IMR-90 (cell line): ENCODE data around the gene BICD1. TPM values are rescaled to one million over a fixed set of nuclear protein-coding genes. Genes with fewer than 3 reads are reported as not detected.

Experiments used
- ATAC-seq: fragments of 200-7000 bp; cut with Tn5 transposase; 2 replicates; pipeline ENCODE4 v1.9.1; 2020; ENCODE audit warnings: low read depth, mild to moderate bottlenecking, moderate library complexity
- BruUV-seq: library from RNA; stranded (reverse); fragments of 400-500 nt; replicated peaks from 2 replicates; lab custom pipeline; 2021; lab: Mats Ljungman, UMichigan
- CTCF ChIA-PET: fragments of 300-600 bp; formaldehyde crosslinking; extraction: SDS; loops from one replicate; lab custom pipeline; 2021; ENCODE audit warnings: antibody characterized with exemption; lab: Yijun Ruan, JAX
- POLR2A ChIA-PET: fragments of 300-600 bp; sonication (Branson Sonifier 250); formaldehyde crosslinking; loops from one replicate; lab custom pipeline; 2022; ENCODE audit warnings: antibody characterized with exemption; ENCODE audit not compliant: unreplicated experiment; lab: Charles Lee
- DNase-seq: peaks from one replicate; pipeline ENCODE4 v3.0.0; 2013
- H2AFZ ChIP-seq: replicated peaks from 2 replicates; pipeline ENCODE3; 2013; ENCODE audit warnings: low read length, mild to moderate bottlenecking; ENCODE audit not compliant: poor library complexity
- H2AK5ac ChIP-seq: 2 replicates; pipeline ENCODE4 v1.6.1; 2013; ENCODE audit warnings: low read depth, low read length, inconsistent platforms
- H2AK9ac ChIP-seq: replicated peaks from 2 replicates; pipeline ENCODE3; 2013; ENCODE audit warnings: mild to moderate bottlenecking, low read depth, low read length, moderate library complexity; ENCODE audit not compliant: poor library complexity
- H2BK120ac ChIP-seq: 2 replicates; pipeline ENCODE4 v1.6.1; 2013; ENCODE audit warnings: low read depth, low read length, inconsistent platforms
- H2BK15ac ChIP-seq: 3 replicates; pipeline ENCODE4 v1.6.1; 2013; ENCODE audit warnings: low read depth, low read length, inconsistent platforms
- H2BK20ac ChIP-seq: 2 replicates; pipeline ENCODE4 v1.6.1; 2013; ENCODE audit warnings: low read depth, mild to moderate bottlenecking, inconsistent platforms, low read length, moderate library complexity
- H2BK5ac ChIP-seq: 2 replicates; pipeline ENCODE4 v1.6.1; 2013; ENCODE audit warnings: mild to moderate bottlenecking, low read depth, low read length, inconsistent platforms; ENCODE audit not compliant: poor library complexity, severe bottlenecking
- H3K14ac ChIP-seq: replicated peaks from 2 replicates; pipeline ENCODE4 v1.6.1; 2013; ENCODE audit warnings: low read depth, low read length, inconsistent platforms
- H3K18ac ChIP-seq: 2 replicates; pipeline ENCODE4 v1.6.1; 2013; ENCODE audit warnings: low read depth, low read length, control low read depth
- H3K23ac ChIP-seq: 2 replicates; pipeline ENCODE4 v1.6.1; 2013; ENCODE audit warnings: low read depth, low read length, inconsistent platforms
- H3K27ac ChIP-seq: 2 replicates; pipeline ENCODE4 v1.5.1; 2013; ENCODE audit warnings: mild to moderate bottlenecking, control low read depth, low read length; ENCODE audit not compliant: insufficient read depth
- H3K27me3 ChIP-seq: 2 replicates; pipeline ENCODE4 v1.6.1; 2013; ENCODE audit warnings: low read length; ENCODE audit not compliant: control insufficient read depth, insufficient read depth
- H3K36me3 ChIP-seq: 2 replicates; pipeline ENCODE4 v1.6.1; 2013; ENCODE audit warnings: low read length, mixed read lengths; ENCODE audit not compliant: control insufficient read depth, insufficient read depth
- H3K4ac ChIP-seq: 2 replicates; pipeline ENCODE4 v1.6.1; 2013; ENCODE audit warnings: low read depth, low read length, inconsistent platforms
- H3K4me1 ChIP-seq: 2 replicates; pipeline ENCODE4 v1.6.1; 2013; ENCODE audit warnings: low read length, mixed read lengths; ENCODE audit not compliant: control insufficient read depth, insufficient read depth
- H3K4me2 ChIP-seq: 2 replicates; pipeline ENCODE4 v1.6.1; 2013; ENCODE audit warnings: low read depth, mild to moderate bottlenecking, control low read depth, low read length, moderate library complexity
- H3K4me3 ChIP-seq: 2 replicates; pipeline ENCODE4 v1.5.1; 2013; ENCODE audit warnings: low read depth, mild to moderate bottlenecking, control low read depth, low read length, moderate library complexity; ENCODE audit not compliant: insufficient read depth
- H3K56ac ChIP-seq: 2 replicates; pipeline ENCODE4 v1.6.1; 2013; ENCODE audit warnings: low read length, inconsistent platforms; ENCODE audit not compliant: insufficient read depth; ENCODE audit errors: extremely low read depth
- H3K79me1 ChIP-seq, 2 experiments: 2 replicates each; pipeline ENCODE4 v1.6.1; 2013; ENCODE audit warnings: low read length in 2 of 2, inconsistent platforms in 1 of 2, low read depth in 1 of 2
- H3K9ac ChIP-seq: 2 replicates; pipeline ENCODE4 v1.6.1; 2013; ENCODE audit warnings: low read depth, low read length, control low read depth
- H3K9me1 ChIP-seq: 2 replicates; pipeline ENCODE4 v1.6.1; 2013; ENCODE audit warnings: low read length, inconsistent platforms; ENCODE audit not compliant: insufficient read depth
- H3K9me3 ChIP-seq: 2 replicates; pipeline ENCODE4 v1.6.1; 2013; ENCODE audit warnings: low read length; ENCODE audit not compliant: control insufficient read depth, insufficient read depth
- H4K20me1 ChIP-seq: 2 replicates; pipeline ENCODE4 v1.6.1; 2013; ENCODE audit warnings: low read length, inconsistent platforms; ENCODE audit not compliant: insufficient read depth
- H4K5ac ChIP-seq: 2 replicates; pipeline ENCODE4 v1.6.1; 2013; ENCODE audit warnings: mild to moderate bottlenecking, low read depth, low read length, control low read depth
- H4K8ac ChIP-seq, 2 experiments: 2 replicates each; pipeline ENCODE4 v1.6.1; 2013; ENCODE audit warnings: low read depth in 2 of 2, low read length in 2 of 2, control low read depth in 1 of 2, inconsistent platforms in 1 of 2
- H4K91ac ChIP-seq: 2 replicates; pipeline ENCODE4 v1.6.1; 2013; ENCODE audit warnings: low read depth, low read length, inconsistent platforms; ENCODE audit not compliant: insufficient read depth
- CEBPB ChIP-seq: IDR thresholded peaks from 2 replicates; pipeline ENCODE4 v1.6.1; 2012; ENCODE audit warnings: low read depth, low read length, improper control_type of control experiment
- CHD1 ChIP-seq: IDR thresholded peaks from 2 replicates; pipeline ENCODE4 v1.6.1; 2012; ENCODE audit warnings: low read depth, low read length, improper control_type of control experiment
- MAFK ChIP-seq: IDR thresholded peaks from 2 replicates; pipeline ENCODE4 v1.6.1; 2012; ENCODE audit warnings: low read depth, low read length, improper control_type of control experiment
- MAZ ChIP-seq: IDR thresholded peaks from 2 replicates; pipeline ENCODE4 v1.6.1; 2012; ENCODE audit warnings: low read depth, mild to moderate bottlenecking, low read length, improper control_type of control experiment, moderate library complexity, borderline replicate concordance
- MXI1 ChIP-seq: IDR thresholded peaks from 2 replicates; pipeline ENCODE4 v1.6.1; 2012; ENCODE audit warnings: low read depth, mild to moderate bottlenecking, low read length, moderate library complexity, borderline replicate concordance
- NFE2L2 ChIP-seq: fragments of 150-350 bp; IDR thresholded peaks from 2 replicates; pipeline ENCODE4 v1.6.1; 2016; ENCODE audit warnings: low read depth, mild to moderate bottlenecking, low read length
- POLR2A ChIP-seq: IDR thresholded peaks from 2 replicates; pipeline ENCODE4 v1.6.1; 2012; ENCODE audit warnings: mild to moderate bottlenecking, low read depth, low read length
- RAD21 ChIP-seq: IDR thresholded peaks from 2 replicates; pipeline ENCODE4 v1.6.1; 2012; ENCODE audit warnings: low read length, improper control_type of control experiment
- RFX5 ChIP-seq: IDR thresholded peaks from 2 replicates; pipeline ENCODE4 v1.8.0; 2012; ENCODE audit warnings: low read depth, mild to moderate bottlenecking, low read length, moderate library complexity
- WGBS, 2 experiments: methylation state at CpG; one replicate each; pipeline versions ENCODE4 v1.1.5 to v1.1.7; 2013; ENCODE audit warnings: missing lambda C conversion rate in 2 of 2; ENCODE audit not compliant: insufficient read length in 1 of 2; ENCODE audit errors: extremely low coverage in 2 of 2; 5-methylcytosine and 5-hydroxymethylcytosine counted together
- dilution Hi-C: fragments of 300-500 bp; cut with HindIII; formaldehyde crosslinking; loops from one replicate; pipeline ENCODE4 v1.14.3; 2018; ENCODE audit warnings: low sequenced_read_pairs; ENCODE audit not compliant: unreplicated experiment
- in situ Hi-C: fragments of 300-500 bp; cut with MboI; formaldehyde crosslinking; loops from 3 replicates; pipeline ENCODE4 v1.14.3; 2019; ENCODE audit warnings: low sequenced_read_pairs, inconsistent platforms, mixed read lengths
- intact Hi-C: fragments of 100-400 bp; cut with micrococcal nuclease; formaldehyde crosslinking; loops from 2 replicates; pipeline ENCODE4 v1.10.0; 2022
- polyA plus RNA-seq, 3 experiments: library from polyadenylated mRNA; depleted of rRNA; stranded (reverse); fragments of >200 nt; gene quantifications; 2 replicates each; pipeline ENCODE4 v1.2.3, GENCODE V29; 2012; ENCODE audit warnings: low replicate concordance in 1 of 3
- total RNA-seq: library from RNA; depleted of rRNA; stranded (reverse); fragments of >200 nt; gene quantifications from 2 replicates; pipeline ENCODE4 v1.2.3, GENCODE V29; 2012
- TF ChIP-seq, protein P1 (sequence below): fragments of 150-350 bp; IDR thresholded peaks from 2 replicates; pipeline ENCODE4 v1.6.1; 2016; ENCODE audit warnings: low read depth, mild to moderate bottlenecking, low read length, moderate library complexity, borderline replicate concordance
- TF ChIP-seq, protein P2 (sequence below): fragments of 150-350 bp; IDR thresholded peaks from 2 replicates; pipeline ENCODE4 v1.6.1; 2017; ENCODE audit warnings: mild to moderate bottlenecking, antibody characterized with exemption, low read length, low read depth

Gene BICD1
- total and polyA plus RNA-seq, 2 of the 4 experiments (the other 2 are of a cell fraction): 17.2 to 21.8 TPM

DNA sequence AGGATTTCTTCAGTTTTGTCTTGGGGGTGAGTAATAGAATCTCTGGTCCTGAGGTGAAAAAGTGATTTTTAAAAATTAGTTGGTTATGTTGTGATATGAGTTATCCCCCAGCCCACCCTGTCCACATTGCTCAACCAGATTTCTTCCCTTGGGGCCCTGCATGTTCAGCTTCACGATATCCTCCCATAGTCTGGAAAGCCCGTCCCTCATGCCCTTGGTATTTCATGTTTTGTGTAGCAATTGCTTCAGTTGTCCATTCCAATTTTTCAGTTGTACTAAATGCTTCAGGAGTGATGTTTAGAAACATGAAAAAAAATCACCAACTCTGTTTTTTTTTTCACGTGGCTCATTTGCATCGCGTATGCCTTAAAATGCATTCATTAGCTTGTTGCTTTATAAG, 17.5 kb upstream of the BICD1 start:
- H2BK15ac ChIP-seq: no peak overlapping the region
- H3K14ac ChIP-seq: no peak overlapping the region
- H3K4me2 ChIP-seq: no peak overlapping the region
- H3K4me1 ChIP-seq: peaks cover 2% of the 10 kb centered on the region; the same call in 1 of the 2 replicates
- H3K79me1 ChIP-seq: no peaks in the 10 kb centered on the region
- ChIA-PET POLR2A (no interaction called here), CTCF (no interaction called here)
- H4K5ac ChIP-seq: no peak overlapping the region
- H3K27me3 ChIP-seq: no peaks in the 10 kb centered on the region
- H2AK5ac ChIP-seq: no peak overlapping the region
- H2BK5ac ChIP-seq: no peak overlapping the region
- H3K27ac ChIP-seq: no peak overlapping the region
- H3K9me3 ChIP-seq: no peaks in the 10 kb centered on the region
- H4K8ac ChIP-seq: no peak overlapping the region
- no peak overlapping the region for H4K91ac ChIP-seq
- no CpG with 5 or more reads among the region's 5 CpGs for WGBS, 2 experiments
- dilution Hi-C loops: no loop called here
- TF ChIP-seq RFX5: no peak
- TF ChIP-seq POLR2A: no peak
- TF ChIP-seq, protein P1, sequence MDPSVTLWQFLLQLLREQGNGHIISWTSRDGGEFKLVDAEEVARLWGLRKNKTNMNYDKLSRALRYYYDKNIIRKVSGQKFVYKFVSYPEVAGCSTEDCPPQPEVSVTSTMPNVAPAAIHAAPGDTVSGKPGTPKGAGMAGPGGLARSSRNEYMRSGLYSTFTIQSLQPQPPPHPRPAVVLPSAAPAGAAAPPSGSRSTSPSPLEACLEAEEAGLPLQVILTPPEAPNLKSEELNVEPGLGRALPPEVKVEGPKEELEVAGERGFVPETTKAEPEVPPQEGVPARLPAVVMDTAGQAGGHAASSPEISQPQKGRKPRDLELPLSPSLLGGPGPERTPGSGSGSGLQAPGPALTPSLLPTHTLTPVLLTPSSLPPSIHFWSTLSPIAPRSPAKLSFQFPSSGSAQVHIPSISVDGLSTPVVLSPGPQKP: no peak
- no peak for TF ChIP-seq CHD1
- no peak for TF ChIP-seq RAD21
- no peak for TF ChIP-seq MXI1
- no peak for TF ChIP-seq MAZ
- TF ChIP-seq, protein P2, sequence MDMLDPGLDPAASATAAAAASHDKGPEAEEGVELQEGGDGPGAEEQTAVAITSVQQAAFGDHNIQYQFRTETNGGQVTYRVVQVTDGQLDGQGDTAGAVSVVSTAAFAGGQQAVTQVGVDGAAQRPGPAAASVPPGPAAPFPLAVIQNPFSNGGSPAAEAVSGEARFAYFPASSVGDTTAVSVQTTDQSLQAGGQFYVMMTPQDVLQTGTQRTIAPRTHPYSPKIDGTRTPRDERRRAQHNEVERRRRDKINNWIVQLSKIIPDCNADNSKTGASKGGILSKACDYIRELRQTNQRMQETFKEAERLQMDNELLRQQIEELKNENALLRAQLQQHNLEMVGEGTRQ: no peak
- no peak for TF ChIP-seq CEBPB
- no peak for TF ChIP-seq NFE2L2
- no peak for TF ChIP-seq MAFK
- no peak overlapping the region for H3K18ac ChIP-seq
- no peak overlapping the region for H2BK20ac ChIP-seq
- no peak overlapping the region for H3K9ac ChIP-seq
- H2BK120ac ChIP-seq: no peak overlapping the region
- H3K36me3 ChIP-seq: no peaks in the 10 kb centered on the region
- BruUV-seq: no TSS peak
- ATAC-seq (no peak), DNase-seq (no peak)
- no peak overlapping the region for H2AK9ac ChIP-seq
- in situ Hi-C loops: no loop called here
- H3K23ac ChIP-seq: no peak overlapping the region
- H3K4ac ChIP-seq: no peak overlapping the region
- intact Hi-C loops: no loop called here
- no peak overlapping the region for H2AFZ ChIP-seq
- no peak overlapping the region for H3K56ac ChIP-seq
- H3K9me1 ChIP-seq: peaks cover 3% of the 10 kb centered on the region; the same call in 1 of the 2 replicates
- no peak overlapping the region for H3K4me3 ChIP-seq
- no peaks in the 10 kb centered on the region for H4K20me1 ChIP-seq
